Measurements from ENCODE around the gene LRRC17. TPM values are rescaled to one million over a fixed set of nuclear protein-coding genes. Genes with fewer than 3 reads are reported as not detected.

LRRC17 gene
- total and polyA plus RNA-seq, 9 of the 15 experiments (the other 6 are each of a cell fraction or from before 2014, with no cell fraction given): 0.03 to 0.18 (median 0.12) TPM; not detected in 5

- TF ChIP-seq, protein P1, sequence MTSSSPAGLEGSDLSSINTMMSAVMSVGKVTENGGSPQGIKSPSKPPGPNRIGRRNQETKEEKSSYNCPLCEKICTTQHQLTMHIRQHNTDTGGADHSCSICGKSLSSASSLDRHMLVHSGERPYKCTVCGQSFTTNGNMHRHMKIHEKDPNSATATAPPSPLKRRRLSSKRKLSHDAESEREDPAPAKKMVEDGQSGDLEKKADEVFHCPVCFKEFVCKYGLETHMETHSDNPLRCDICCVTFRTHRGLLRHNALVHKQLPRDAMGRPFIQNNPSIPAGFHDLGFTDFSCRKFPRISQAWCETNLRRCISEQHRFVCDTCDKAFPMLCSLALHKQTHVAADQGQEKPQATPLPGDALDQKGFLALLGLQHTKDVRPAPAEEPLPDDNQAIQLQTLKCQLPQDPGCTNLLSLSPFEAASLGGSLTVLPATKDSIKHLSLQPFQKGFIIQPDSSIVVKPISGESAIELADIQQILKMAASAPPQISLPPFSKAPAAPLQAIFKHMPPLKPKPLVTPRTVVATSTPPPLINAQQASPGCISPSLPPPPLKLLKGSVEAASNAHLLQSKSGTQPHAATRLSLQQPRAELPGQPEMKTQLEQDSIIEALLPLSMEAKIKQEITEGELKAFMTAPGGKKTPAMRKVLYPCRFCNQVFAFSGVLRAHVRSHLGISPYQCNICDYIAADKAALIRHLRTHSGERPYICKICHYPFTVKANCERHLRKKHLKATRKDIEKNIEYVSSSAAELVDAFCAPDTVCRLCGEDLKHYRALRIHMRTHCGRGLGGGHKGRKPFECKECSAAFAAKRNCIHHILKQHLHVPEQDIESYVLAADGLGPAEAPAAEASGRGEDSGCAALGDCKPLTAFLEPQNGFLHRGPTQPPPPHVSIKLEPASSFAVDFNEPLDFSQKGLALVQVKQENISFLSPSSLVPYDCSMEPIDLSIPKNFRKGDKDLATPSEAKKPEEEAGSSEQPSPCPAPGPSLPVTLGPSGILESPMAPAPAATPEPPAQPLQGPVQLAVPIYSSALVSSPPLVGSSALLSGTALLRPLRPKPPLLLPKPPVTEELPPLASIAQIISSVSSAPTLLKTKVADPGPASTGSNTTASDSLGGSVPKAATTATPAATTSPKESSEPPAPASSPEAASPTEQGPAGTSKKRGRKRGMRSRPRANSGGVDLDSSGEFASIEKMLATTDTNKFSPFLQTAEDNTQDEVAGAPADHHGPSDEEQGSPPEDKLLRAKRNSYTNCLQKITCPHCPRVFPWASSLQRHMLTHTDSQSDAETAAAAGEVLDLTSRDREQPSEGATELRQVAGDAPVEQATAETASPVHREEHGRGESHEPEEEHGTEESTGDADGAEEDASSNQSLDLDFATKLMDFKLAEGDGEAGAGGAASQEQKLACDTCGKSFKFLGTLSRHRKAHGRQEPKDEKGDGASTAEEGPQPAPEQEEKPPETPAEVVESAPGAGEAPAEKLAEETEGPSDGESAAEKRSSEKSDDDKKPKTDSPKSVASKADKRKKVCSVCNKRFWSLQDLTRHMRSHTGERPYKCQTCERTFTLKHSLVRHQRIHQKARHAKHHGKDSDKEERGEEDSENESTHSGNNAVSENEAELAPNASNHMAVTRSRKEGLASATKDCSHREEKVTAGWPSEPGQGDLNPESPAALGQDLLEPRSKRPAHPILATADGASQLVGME (CRISPR knock-in tag; IDR thresholded peaks at IDR 0.05): no peak
- TF ChIP-seq IRF9 (tag; IDR thresholded peaks at IDR 0.05): peak; percentile 31; the same call in 1 of the 2 replicates
- TF ChIP-seq NFIC (IDR thresholded peaks at IDR 0.05): peak; percentile 3; the same call in 1 of the 2 replicates
- TF ChIP-seq SUPT5H (IDR thresholded peaks at IDR 0.05): 0 out of 2 replicates have a peak, but pooled peaks have one; percentile 8
- TF ChIP-seq CSDE1 (IDR thresholded peaks at IDR 0.05): 0 out of 4 replicates have a peak, but pooled peaks of 1 of the 2 experiments have one; percentile 52
- 0 out of 2 replicates have a peak, but pooled peaks have one; percentile 27 for TF ChIP-seq RHOXF2B (CRISPR knock-in tag; conservative IDR thresholded peaks at IDR 0.05)
- peak; percentile 63; the same call in 1 of the 2 replicates for TF ChIP-seq HBP1 (CRISPR knock-in tag; IDR thresholded peaks at IDR 0.05)
- TF ChIP-seq EHMT2 (IDR thresholded peaks at IDR 0.05): peak; percentile 60; the same call in 1 of the 2 replicates
- TF ChIP-seq ELF2 (CRISPR knock-in tag; IDR thresholded peaks at IDR 0.05): peak; percentile 44; the same call in 1 of the 2 replicates
Measured at GRCh38 chr7:102991077-102991539, 78.3 kb downstream of the LRRC17 start (continued).
